HEK293 (cell line): ENCODE results near the gene USP6NL.
A peak's percentile ranks its signal among the peaks of the same experiment; 100 is the strongest.

Source experiments
- KLF16 ChIP-seq: fragments of 450-650 bp; formaldehyde crosslinking; IDR thresholded peaks from 2 replicates; pipeline ENCODE4 v1.5.1; 2017; ENCODE audit warnings: missing biosample characterization, missing genetic modification characterization
- ZNF133 ChIP-seq: fragments of 450-650 bp; formaldehyde crosslinking; IDR thresholded peaks from 2 replicates; pipeline ENCODE4 v1.5.1; 2016; ENCODE audit warnings: missing biosample characterization, missing genetic modification characterization
- ZNF23 ChIP-seq: fragments of 450-650 bp; formaldehyde crosslinking; IDR thresholded peaks from 2 replicates; pipeline ENCODE4 v1.5.1; 2016; ENCODE audit warnings: missing biosample characterization, missing genetic modification characterization, borderline replicate concordance
- ZNF423 ChIP-seq: fragments of 450-650 bp; formaldehyde crosslinking; IDR thresholded peaks from 2 replicates; pipeline ENCODE4 v1.5.1; 2016; ENCODE audit warnings: missing biosample characterization, missing genetic modification characterization
- ZNF654 ChIP-seq: fragments of 450-650 bp; formaldehyde crosslinking; IDR thresholded peaks from 2 replicates; pipeline ENCODE4 v1.5.1; 2016; ENCODE audit warnings: low read depth, missing biosample characterization, missing genetic modification characterization
- TF ChIP-seq, protein P1 (sequence below): fragments of 450-650 bp; formaldehyde crosslinking; IDR thresholded peaks from 2 replicates; pipeline ENCODE4 v1.5.1; 2016; ENCODE audit warnings: missing biosample characterization, missing genetic modification characterization
- TF ChIP-seq, protein P2 (sequence below): fragments of 450-650 bp; formaldehyde crosslinking; IDR thresholded peaks from 2 replicates; pipeline ENCODE4 v1.5.1; 2016; ENCODE audit warnings: missing biosample characterization, missing genetic modification characterization
- TF ChIP-seq, protein P3 (sequence below): fragments of 450-650 bp; formaldehyde crosslinking; IDR thresholded peaks from 2 replicates; pipeline ENCODE4 v1.5.1; 2017; ENCODE audit warnings: missing biosample characterization, missing genetic modification characterization
- TF ChIP-seq, protein P4 (sequence below): fragments of 450-650 bp; formaldehyde crosslinking; IDR thresholded peaks from 2 replicates; pipeline ENCODE4; 2016; ENCODE audit warnings: missing biosample characterization, missing genetic modification characterization
- TF ChIP-seq, protein P5 (sequence below): fragments of 450-650 bp; formaldehyde crosslinking; IDR thresholded peaks from 2 replicates; pipeline ENCODE4 v1.5.1; 2016; ENCODE audit warnings: missing biosample characterization, missing genetic modification characterization

DNA sequence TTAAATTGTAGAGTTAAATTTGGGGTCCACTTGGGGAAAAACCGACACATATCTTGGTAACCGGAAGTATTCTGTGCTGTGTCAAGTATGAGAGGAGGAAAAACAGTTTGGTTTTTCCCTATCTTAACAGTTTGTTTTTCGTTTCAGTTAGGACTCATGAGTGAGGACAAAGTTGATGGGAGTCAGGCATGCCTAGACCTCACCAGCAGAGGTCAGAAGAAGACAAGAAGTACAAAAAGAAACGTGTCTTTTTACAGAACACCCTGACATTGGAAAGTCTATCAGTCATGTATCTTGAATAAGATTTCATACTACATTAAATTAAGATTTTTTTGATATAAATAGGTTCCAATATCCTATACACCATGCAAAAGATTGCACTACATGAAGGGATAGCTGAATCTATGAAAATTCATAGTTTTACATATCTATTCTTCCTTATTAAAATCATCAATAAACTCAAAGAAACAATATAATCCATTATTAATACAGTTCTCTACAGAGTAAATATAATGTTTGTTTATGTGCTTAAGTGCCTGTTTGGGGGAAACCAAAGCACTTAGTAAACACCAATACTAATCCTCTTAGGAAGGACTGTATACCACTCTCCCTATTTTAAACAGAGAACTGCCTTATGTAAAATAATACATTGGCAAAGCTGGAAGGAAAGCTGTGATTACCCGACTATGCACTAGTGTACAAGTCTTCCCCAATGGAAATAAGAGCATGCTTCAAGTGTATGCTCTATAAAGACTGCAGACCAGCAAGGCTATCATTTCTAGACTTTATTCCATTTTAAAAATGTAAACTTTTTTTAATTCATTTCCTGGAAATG is 95.6 kb downstream of the USP6NL start:
- TF ChIP-seq, protein P1, sequence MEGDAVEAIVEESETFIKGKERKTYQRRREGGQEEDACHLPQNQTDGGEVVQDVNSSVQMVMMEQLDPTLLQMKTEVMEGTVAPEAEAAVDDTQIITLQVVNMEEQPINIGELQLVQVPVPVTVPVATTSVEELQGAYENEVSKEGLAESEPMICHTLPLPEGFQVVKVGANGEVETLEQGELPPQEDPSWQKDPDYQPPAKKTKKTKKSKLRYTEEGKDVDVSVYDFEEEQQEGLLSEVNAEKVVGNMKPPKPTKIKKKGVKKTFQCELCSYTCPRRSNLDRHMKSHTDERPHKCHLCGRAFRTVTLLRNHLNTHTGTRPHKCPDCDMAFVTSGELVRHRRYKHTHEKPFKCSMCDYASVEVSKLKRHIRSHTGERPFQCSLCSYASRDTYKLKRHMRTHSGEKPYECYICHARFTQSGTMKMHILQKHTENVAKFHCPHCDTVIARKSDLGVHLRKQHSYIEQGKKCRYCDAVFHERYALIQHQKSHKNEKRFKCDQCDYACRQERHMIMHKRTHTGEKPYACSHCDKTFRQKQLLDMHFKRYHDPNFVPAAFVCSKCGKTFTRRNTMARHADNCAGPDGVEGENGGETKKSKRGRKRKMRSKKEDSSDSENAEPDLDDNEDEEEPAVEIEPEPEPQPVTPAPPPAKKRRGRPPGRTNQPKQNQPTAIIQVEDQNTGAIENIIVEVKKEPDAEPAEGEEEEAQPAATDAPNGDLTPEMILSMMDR, result peak; percentile 52; the same call in 1 of the 2 replicates
- TF ChIP-seq KLF16 (no peak), ZNF423 (tag by site-specific recombination) (no peak), ZNF133 (no peak), ZNF654 (peak; percentile 89), ZNF23 (tag by site-specific recombination) (no peak)
- TF ChIP-seq, protein P2, sequence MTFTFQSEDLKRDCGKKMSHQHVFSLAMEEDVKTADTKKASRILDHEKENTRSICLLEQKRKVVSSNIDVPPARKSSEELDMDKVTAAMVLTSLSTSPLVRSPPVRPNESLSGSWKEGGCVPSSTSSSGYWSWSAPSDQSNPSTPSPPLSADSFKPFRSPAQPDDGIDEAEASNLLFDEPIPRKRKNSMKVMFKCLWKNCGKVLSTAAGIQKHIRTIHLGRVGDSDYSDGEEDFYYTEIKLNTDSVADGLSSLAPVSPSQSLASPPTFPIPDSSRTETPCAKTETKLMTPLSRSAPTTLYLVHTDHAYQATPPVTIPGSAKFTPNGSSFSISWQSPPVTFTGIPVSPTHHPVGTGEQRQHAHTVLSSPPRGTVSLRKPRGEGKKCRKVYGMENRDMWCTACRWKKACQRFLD (tag by site-specific recombination), result no peak
- TF ChIP-seq, protein P3, sequence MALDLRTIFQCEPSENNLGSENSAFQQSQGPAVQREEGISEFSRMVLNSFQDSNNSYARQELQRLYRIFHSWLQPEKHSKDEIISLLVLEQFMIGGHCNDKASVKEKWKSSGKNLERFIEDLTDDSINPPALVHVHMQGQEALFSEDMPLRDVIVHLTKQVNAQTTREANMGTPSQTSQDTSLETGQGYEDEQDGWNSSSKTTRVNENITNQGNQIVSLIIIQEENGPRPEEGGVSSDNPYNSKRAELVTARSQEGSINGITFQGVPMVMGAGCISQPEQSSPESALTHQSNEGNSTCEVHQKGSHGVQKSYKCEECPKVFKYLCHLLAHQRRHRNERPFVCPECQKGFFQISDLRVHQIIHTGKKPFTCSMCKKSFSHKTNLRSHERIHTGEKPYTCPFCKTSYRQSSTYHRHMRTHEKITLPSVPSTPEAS (tag by site-specific recombination), result no peak
- TF ChIP-seq, protein P4, sequence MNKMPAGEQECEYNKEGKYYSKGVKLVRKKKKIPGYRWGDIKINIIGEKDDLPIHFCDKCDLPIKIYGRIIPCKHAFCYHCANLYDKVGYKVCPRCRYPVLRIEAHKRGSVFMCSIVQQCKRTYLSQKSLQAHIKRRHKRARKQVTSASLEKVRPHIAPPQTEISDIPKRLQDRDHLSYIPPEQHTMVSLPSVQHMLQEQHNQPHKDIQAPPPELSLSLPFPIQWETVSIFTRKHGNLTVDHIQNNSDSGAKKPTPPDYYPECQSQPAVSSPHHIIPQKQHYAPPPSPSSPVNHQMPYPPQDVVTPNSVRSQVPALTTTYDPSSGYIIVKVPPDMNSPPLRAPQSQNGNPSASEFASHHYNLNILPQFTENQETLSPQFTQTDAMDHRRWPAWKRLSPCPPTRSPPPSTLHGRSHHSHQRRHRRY (tag by site-specific recombination), result no peak
- TF ChIP-seq, protein P5, sequence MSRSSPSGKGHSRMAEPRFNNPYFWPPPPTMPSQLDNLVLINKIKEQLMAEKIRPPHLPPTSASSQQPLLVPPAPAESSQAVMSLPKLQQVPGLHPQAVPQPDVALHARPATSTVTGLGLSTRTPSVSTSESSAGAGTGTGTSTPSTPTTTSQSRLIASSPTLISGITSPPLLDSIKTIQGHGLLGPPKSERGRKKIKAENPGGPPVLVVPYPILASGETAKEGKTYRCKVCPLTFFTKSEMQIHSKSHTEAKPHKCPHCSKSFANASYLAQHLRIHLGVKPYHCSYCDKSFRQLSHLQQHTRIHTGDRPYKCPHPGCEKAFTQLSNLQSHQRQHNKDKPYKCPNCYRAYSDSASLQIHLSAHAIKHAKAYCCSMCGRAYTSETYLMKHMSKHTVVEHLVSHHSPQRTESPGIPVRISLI (tag by site-specific recombination), result no peak
